Endothelial cell of umbilical vein (primary cell): ENCODE measurements around the gene MRPS26. TPM values are rescaled to one million over a fixed set of nuclear protein-coding genes. Genes with fewer than 3 reads are reported as not detected.

Experiments
- BruUV-seq: library from RNA; stranded (reverse); fragments of 400-500 nt; replicated peaks from 2 replicates; lab custom pipeline; 2021; lab: Mats Ljungman, UMichigan
- CTCF ChIA-PET: fragments of 300-600, 350-600 bp; sonication (Branson Sonifier 250); formaldehyde crosslinking; loops from one replicate; lab custom pipeline; 2021; ENCODE audit warnings: antibody characterized with exemption, inconsistent platforms; lab: Charles Lee
- POLR2A ChIA-PET: fragments of 300-600, 350-600 bp; sonication (Branson Sonifier 250); formaldehyde crosslinking; loops from one replicate; lab custom pipeline; 2021; ENCODE audit warnings: antibody characterized with exemption, inconsistent platforms; lab: Charles Lee
- DNase-seq: peaks from one replicate; pipeline ENCODE4 v3.0.0-alpha.2; 2011; ENCODE audit warnings: low read depth, low spot score
- FAIRE-seq: peaks from 2 replicates; lab custom pipeline; 2011; peaks lifted over from hg19 to GRCh38; lab: Jason Lieb, UNC
- H2AFZ ChIP-seq: 2 replicates; pipeline ENCODE4 v1.6.0; 2012; ENCODE audit warnings: low read depth, low read length, control low read depth, inconsistent platforms
- H3K27ac ChIP-seq: 2 replicates; pipeline ENCODE4 v1.5.1; 2011; ENCODE audit warnings: low read depth, mild to moderate bottlenecking, control low read depth, low read length, moderate library complexity; ENCODE audit not compliant: insufficient read depth
- H3K27me3 ChIP-seq, 2 experiments: 2 replicates each; pipeline versions ENCODE4 v1.6.0 to v1.6.1; 2011; ENCODE audit warnings: low read length in 2 of 2, mixed read lengths in 1 of 2; ENCODE audit not compliant: control insufficient read depth in 2 of 2, insufficient read depth in 2 of 2
- H3K36me3 ChIP-seq, 2 experiments: 2 replicates in 1 of 2; 3 replicates in 1 of 2; pipeline ENCODE4 v1.5.1; 2011; ENCODE audit warnings: low read length in 2 of 2, mild to moderate bottlenecking in 1 of 2, moderate library complexity in 1 of 2; ENCODE audit not compliant: control insufficient read depth in 2 of 2, insufficient read depth in 2 of 2; ENCODE audit errors: extremely low read depth in 1 of 2
- H3K4me1 ChIP-seq: 3 replicates; pipeline ENCODE4 v1.5.1; 2011; ENCODE audit warnings: mild to moderate bottlenecking, low read length; ENCODE audit not compliant: control insufficient read depth, insufficient read depth; ENCODE audit errors: extremely low read depth
- H3K4me2 ChIP-seq: 2 replicates; pipeline ENCODE4 v1.6.1; 2011; ENCODE audit warnings: low read length, control low read depth, mixed read lengths; ENCODE audit not compliant: insufficient read depth
- H3K4me3 ChIP-seq, 3 experiments: fragments of 200-600 bp in 1 of 3; sonication (generic), shearing (Covaris generic) in 1 of 3; replicated peaks in 1 of 3; 2 replicates each; pipeline ENCODE4 v1.5.1; 2011 to 2016; ENCODE audit warnings: control low read depth in 3 of 3, low read length in 3 of 3, mild to moderate bottlenecking in 2 of 3, inconsistent platforms in 1 of 3, low read depth in 1 of 3, moderate library complexity in 1 of 3; ENCODE audit not compliant: insufficient read depth in 1 of 3
- H3K79me2 ChIP-seq: 2 replicates; pipeline ENCODE4 v1.6.0; 2012; ENCODE audit warnings: low read length, inconsistent platforms; ENCODE audit not compliant: control insufficient read depth, insufficient read depth
- H3K9ac ChIP-seq: replicated peaks from 2 replicates; pipeline ENCODE3; 2011; ENCODE audit warnings: low read length, control low read depth; ENCODE audit not compliant: insufficient read depth; ENCODE audit errors: extremely low read depth
- H3K9me1 ChIP-seq: replicated peaks from 3 replicates; pipeline ENCODE4 v1.6.0; 2011; ENCODE audit warnings: mild to moderate bottlenecking, low read length; ENCODE audit not compliant: control insufficient read depth, insufficient read depth; ENCODE audit errors: extremely low read depth
- H3K9me3 ChIP-seq: replicated peaks from 2 replicates; pipeline ENCODE4 v1.5.1; 2012; ENCODE audit warnings: low read length, inconsistent platforms; ENCODE audit not compliant: control insufficient read depth, insufficient read depth
- H4K20me1 ChIP-seq: replicated peaks from 2 replicates; pipeline ENCODE3; 2011; ENCODE audit warnings: mild to moderate bottlenecking, low read length; ENCODE audit not compliant: control insufficient read depth, insufficient read depth; ENCODE audit errors: extremely low read depth
- CTCF ChIP-seq, 2 donors: IDR thresholded peaks; 1 replicate in 1 of 2; 2 replicates in 1 of 2; pipeline ENCODE4 v1.5.1; 2011; ENCODE audit warnings: low read length in 2 of 2, mild to moderate bottlenecking in 2 of 2, moderate library complexity in 2 of 2, control low read depth in 1 of 2, inconsistent platforms in 1 of 2, low read depth in 1 of 2; ENCODE audit not compliant: insufficient read depth in 1 of 2; ENCODE audit errors: extremely low read depth in 1 of 2
- JUN ChIP-seq: IDR thresholded peaks from 2 replicates; pipeline ENCODE4 v1.6.1; 2011; ENCODE audit warnings: borderline replicate concordance, low read depth; ENCODE audit not compliant: insufficient read length, insufficient read depth
- MAX ChIP-seq: IDR thresholded peaks from 2 replicates; pipeline ENCODE4 v1.6.1; 2011; ENCODE audit not compliant: insufficient read depth, insufficient read length
- dilution Hi-C: fragments of 300-500 bp; cut with MboI; formaldehyde crosslinking; loops from one replicate; pipeline ENCODE4 v1.15.0; 2019; ENCODE audit warnings: low sequenced_read_pairs; ENCODE audit not compliant: extremely low pct_ligation_motif_present
- intact Hi-C: fragments of 100-400 bp; cut with micrococcal nuclease; formaldehyde crosslinking; loops from one replicate; pipeline ENCODE4 v1.10.0; 2022
- polyA plus RNA-seq, 4 experiments: library from polyadenylated mRNA; depleted of rRNA in 3 of 4; stranded (reverse) in 3 of 4; unstranded in 1 of 4; fragments of >200 nt; gene quantifications; 2 replicates each; pipeline versions ENCODE4 v1.2.1 to v1.2.3, GENCODE V29; 2011 to 2012; ENCODE audit warnings: missing spikeins in 1 of 4
- total RNA-seq: library from RNA; stranded (reverse); gene quantifications from 2 replicates; pipeline ENCODE4 v1.2.3, GENCODE V29; 2021

Gene MRPS26
- total and polyA plus RNA-seq, 2 donors (not counting 3 experiments of a cell fraction or from before 2014, with no cell fraction given): 41.0 to 43.9 TPM

GRCh38 chr20:3068986-3069900 is 23.4 kb downstream of the MRPS26 start:
- Histone ChIP-seq H3K9ac (no peak overlapping the region), H3K27ac (no peak overlapping the region), H3K9me1 (no peaks in the 10 kb centered on the region), H3K4me3 (no peak overlapping the region), H3K36me3 (no peaks in the 10 kb centered on the region), H3K4me1 (no peaks in the 10 kb centered on the region), H3K79me2 (no peaks in the 10 kb centered on the region), H3K4me2 (no peak overlapping the region), H2AFZ (no peak overlapping the region), H3K9me3 (no peaks in the 10 kb centered on the region), H4K20me1 (no peaks in the 10 kb centered on the region), H3K27me3 (peaks cover 1 to 7% of the 10 kb centered on the region in 2 experiments)
- intact Hi-C loops: no loop called here
- POLR2A ChIA-PET: no interaction called here
- TF ChIP-seq CTCF (IDR thresholded peaks at IDR 0.05; ENCODE audit: extremely low read depth in 1 of 2, insufficient read depth in 1 of 2, low read depth in 1 of 2, low read length in 2 of 2) (peak in 1 of 2 donors; percentile 4), JUN (no peak), MAX (no peak)
- DNase-seq: no peak
- CTCF ChIA-PET: interaction anchor here (3.3 kb wide), 1 partner anchor 16 kb away, joined by 11 read pairs; no protein-coding TSS in a partner anchor
- no peak for FAIRE-seq
- BruUV-seq: no TSS peak
- dilution Hi-C loops: no loop called here
